DND-41 (cell line): ENCODE measurements around the gene C6orf120.
"Not testable (repeated sequence)": the region's sequence is repeated elsewhere in the genome, so short reads cannot be mapped to it uniquely, and the experiment has no call there.

Source experiments
- ATAC-seq: fragments of 200-7000 bp; cut with Tn5 transposase; 3 replicates; pipeline ENCODE4 v1.9.1; 2021; ENCODE audit warnings: low read depth; ENCODE audit not compliant: insufficient read depth
- DNase-seq: peaks from one replicate; pipeline ENCODE4 v3.0.0-alpha.2; 2020
- H2AFZ ChIP-seq: 2 replicates; pipeline ENCODE4 v1.6.0; 2012; ENCODE audit warnings: low read depth, low read length
- H3K27ac ChIP-seq: 2 replicates; pipeline ENCODE4 v1.5.1; 2012; ENCODE audit warnings: low read length, inconsistent platforms
- H3K27me3 ChIP-seq: fragments of 200-600 bp; sonication (generic); 2 replicates; pipeline ENCODE4 v1.6.0; 2012; ENCODE audit warnings: low read length, mild to moderate bottlenecking, inconsistent platforms; ENCODE audit not compliant: insufficient read depth, poor library complexity
- H3K36me3 ChIP-seq: 2 replicates; pipeline ENCODE4 v1.5.1; 2012; ENCODE audit warnings: low read length, inconsistent platforms; ENCODE audit not compliant: insufficient read depth
- H3K4me1 ChIP-seq: 2 replicates; pipeline ENCODE4 v1.5.1; 2012; ENCODE audit warnings: mild to moderate bottlenecking, low read length; ENCODE audit not compliant: insufficient read depth
- H3K4me2 ChIP-seq: 2 replicates; pipeline ENCODE4 v1.6.0; 2012; ENCODE audit warnings: mild to moderate bottlenecking, moderate library complexity, low read length, inconsistent platforms; ENCODE audit not compliant: insufficient read depth
- H3K4me3 ChIP-seq, 2 experiments: fragments of 200-600 bp in 1 of 2; shearing (Covaris generic) in 1 of 2; 2 replicates each; pipeline ENCODE4 v1.5.1; 2012 to 2016; ENCODE audit warnings: inconsistent platforms in 2 of 2, low read length in 2 of 2, mild to moderate bottlenecking in 2 of 2, low read depth in 1 of 2, moderate library complexity in 1 of 2
- H3K79me2 ChIP-seq: 2 replicates; pipeline ENCODE4 v1.6.0; 2012; ENCODE audit warnings: low read length, inconsistent platforms; ENCODE audit not compliant: insufficient read depth
- H3K9ac ChIP-seq: 2 replicates; pipeline ENCODE4 v1.6.0; 2012; ENCODE audit warnings: low read depth, mild to moderate bottlenecking, inconsistent platforms, low read length, moderate library complexity
- H3K9me3 ChIP-seq: 2 replicates; pipeline ENCODE4 v1.5.1; 2012; ENCODE audit warnings: low read length, moderate library complexity, mild to moderate bottlenecking, inconsistent platforms; ENCODE audit not compliant: insufficient read depth, severe bottlenecking
- H4K20me1 ChIP-seq: 2 replicates; pipeline ENCODE4 v1.6.0; 2012; ENCODE audit warnings: low read length; ENCODE audit not compliant: insufficient read depth
- EZH2 ChIP-seq: IDR thresholded peaks from 3 replicates; pipeline ENCODE4 v1.6.1; 2012; ENCODE audit warnings: borderline replicate concordance, low read depth, mild to moderate bottlenecking, moderate library complexity, low read length, inconsistent platforms; ENCODE audit not compliant: severe bottlenecking
- TF ChIP-seq, protein P1 (sequence below): IDR thresholded peaks from 2 replicates; pipeline ENCODE4 v1.5.1; 2012; ENCODE audit warnings: borderline replicate concordance, low read length, moderate library complexity, mild to moderate bottlenecking; ENCODE audit not compliant: poor library complexity, severe bottlenecking; ENCODE audit errors: extremely low read depth

C6orf120 gene

DNA sequence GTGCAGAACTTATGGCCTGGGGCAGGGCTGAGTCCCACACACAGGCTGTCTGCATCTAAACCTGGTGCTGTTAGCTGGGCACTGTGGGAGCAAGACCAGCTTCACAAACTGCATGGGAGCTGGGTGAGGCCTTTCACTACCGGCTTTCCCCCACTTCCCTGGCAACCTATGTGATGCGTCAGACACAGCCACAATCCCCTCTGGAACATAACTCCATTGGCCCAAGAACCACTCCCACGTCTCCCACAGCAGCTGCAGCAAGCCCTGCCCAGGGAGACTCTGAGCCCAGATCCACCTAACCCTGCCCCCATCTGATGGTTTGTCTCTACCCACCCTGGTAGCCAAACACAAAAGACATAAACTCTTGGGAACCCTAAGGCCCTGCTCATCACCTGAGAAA, 9.4 kb upstream of the C6orf120 start:
- Histone ChIP-seq H3K4me2 (no peak overlapping the region), H3K4me1 (no peaks in the 10 kb centered on the region), H2AFZ (no peak overlapping the region), H3K4me3 (no peak overlapping the region), H4K20me1 (no peaks in the 10 kb centered on the region), H3K27ac (no peak overlapping the region), H3K9me3 (peaks cover 11% of the 10 kb centered on the region), H3K9ac (no peak overlapping the region), H3K79me2 (no peaks in the 10 kb centered on the region), H3K36me3 (peaks cover 12% of the 10 kb centered on the region; the same call in 1 of the 2 replicates), H3K27me3 (no peaks in the 10 kb centered on the region)
- DNase-seq = no peak
- TF ChIP-seq EZH2 = no peak
- TF ChIP-seq, protein P1, sequence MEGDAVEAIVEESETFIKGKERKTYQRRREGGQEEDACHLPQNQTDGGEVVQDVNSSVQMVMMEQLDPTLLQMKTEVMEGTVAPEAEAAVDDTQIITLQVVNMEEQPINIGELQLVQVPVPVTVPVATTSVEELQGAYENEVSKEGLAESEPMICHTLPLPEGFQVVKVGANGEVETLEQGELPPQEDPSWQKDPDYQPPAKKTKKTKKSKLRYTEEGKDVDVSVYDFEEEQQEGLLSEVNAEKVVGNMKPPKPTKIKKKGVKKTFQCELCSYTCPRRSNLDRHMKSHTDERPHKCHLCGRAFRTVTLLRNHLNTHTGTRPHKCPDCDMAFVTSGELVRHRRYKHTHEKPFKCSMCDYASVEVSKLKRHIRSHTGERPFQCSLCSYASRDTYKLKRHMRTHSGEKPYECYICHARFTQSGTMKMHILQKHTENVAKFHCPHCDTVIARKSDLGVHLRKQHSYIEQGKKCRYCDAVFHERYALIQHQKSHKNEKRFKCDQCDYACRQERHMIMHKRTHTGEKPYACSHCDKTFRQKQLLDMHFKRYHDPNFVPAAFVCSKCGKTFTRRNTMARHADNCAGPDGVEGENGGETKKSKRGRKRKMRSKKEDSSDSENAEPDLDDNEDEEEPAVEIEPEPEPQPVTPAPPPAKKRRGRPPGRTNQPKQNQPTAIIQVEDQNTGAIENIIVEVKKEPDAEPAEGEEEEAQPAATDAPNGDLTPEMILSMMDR = no peak
- ATAC-seq = no peak

DNA sequence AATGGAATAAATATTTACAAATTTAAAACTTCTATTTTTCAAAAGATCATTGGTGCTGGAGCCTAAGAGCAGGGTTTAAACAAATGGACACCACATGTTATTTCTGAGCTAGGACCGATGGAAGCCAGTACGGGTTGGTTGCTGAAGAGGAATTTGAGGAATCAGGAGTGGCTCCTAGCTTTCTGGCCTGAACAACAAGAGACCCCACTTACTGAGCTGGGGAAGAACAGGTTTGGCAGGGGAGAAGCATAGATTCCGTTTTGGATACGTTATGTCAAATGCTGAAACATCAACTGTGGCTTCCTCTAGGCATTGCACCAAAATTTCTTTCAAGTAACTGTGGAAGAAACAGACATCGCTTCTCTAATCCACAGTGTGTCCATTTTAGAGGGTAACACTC, 6.8 kb upstream of the C6orf120 start:
- no peak overlapping the region for H3K4me2 ChIP-seq
- no peak overlapping the region for H3K4me3 ChIP-seq
- DNase-seq (no peak), ATAC-seq (no peak)
- H2AFZ ChIP-seq = no peak overlapping the region
- H4K20me1 ChIP-seq = 0 out of 2 replicates have a peak, but pooled peaks cover 3% of the 10 kb centered on the region
- H3K79me2 ChIP-seq = peaks cover 10% of the 10 kb centered on the region
- TF ChIP-seq, protein P1 = no peak
- TF ChIP-seq EZH2 = no peak
- peaks cover 16% of the 10 kb centered on the region for H3K36me3 ChIP-seq
- H3K4me1 ChIP-seq = peaks cover 4% of the 10 kb centered on the region
- no peaks in the 10 kb centered on the region for H3K27me3 ChIP-seq
- H3K9ac ChIP-seq = no peak overlapping the region
- H3K27ac ChIP-seq = no peak overlapping the region
- peaks cover 11% of the 10 kb centered on the region for H3K9me3 ChIP-seq

DNA sequence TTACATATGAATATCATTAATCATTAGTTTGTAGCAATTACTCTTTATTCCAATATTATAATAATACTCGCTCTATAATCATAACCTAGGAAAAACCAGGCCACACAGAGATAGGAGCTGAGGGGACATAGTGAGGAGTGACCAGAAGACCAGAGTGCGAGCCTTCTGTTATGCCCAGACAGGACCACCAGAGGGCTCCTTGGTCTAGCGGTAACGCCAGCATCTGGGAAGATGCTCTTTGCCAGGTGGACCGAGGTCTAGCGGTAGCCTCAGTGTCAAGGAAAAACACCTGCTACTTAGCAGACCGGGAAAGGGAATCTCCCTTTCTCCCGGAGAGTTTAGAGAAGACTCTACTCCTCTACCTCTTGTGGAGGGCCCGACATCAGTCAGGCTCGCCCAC, 4.8 kb upstream of the C6orf120 start:
- not testable (repeated sequence) for H2AFZ ChIP-seq, H4K20me1 ChIP-seq, DNase-seq, ATAC-seq, H3K4me3 ChIP-seq, H3K4me2 ChIP-seq, H3K27ac ChIP-seq, H3K27me3 ChIP-seq, H3K9ac ChIP-seq
- peaks cover 17% of the 10 kb centered on the region for H3K36me3 ChIP-seq
- H3K9me3 ChIP-seq = peaks cover 11% of the 10 kb centered on the region
- peaks cover 30% of the 10 kb centered on the region for H3K79me2 ChIP-seq
- H3K4me1 ChIP-seq = peaks cover 17% of the 10 kb centered on the region
- TF ChIP-seq, protein P1 = peak; percentile 24

DNA sequence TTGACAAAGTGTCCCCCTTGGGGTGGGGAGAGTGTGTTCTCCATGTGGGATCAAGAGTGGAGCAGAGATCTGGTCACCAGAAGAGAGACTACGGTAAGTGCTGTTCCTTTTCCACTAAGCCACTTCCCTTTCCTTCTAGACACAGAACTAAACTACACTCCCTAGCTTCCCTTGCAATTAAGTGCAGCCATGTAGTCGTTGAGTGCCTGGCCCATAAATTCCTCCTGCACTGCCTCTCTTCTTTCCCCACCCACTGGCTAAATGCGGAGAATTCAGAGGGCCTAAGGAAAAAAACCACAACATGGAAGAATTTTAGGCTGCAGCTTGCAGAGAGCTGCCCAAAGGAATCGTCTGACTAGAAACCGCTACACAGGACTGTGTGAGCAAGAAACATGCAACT, 1.6 kb upstream of the C6orf120 start:
- peak overlapping the region; percentile 97 for H3K9ac ChIP-seq

More for the DNA sequence above, 1.6 kb upstream of the C6orf120 start:
- no peaks in the 10 kb centered on the region for H3K27me3 ChIP-seq
- H3K27ac ChIP-seq = no peak overlapping the region
- peak overlapping the region in 1 of 2 experiments; percentile 98; a peak in 1 of 4 replicates for H3K4me3 ChIP-seq
- ATAC-seq = no peak
- H4K20me1 ChIP-seq = peaks cover 24% of the 10 kb centered on the region
- peaks cover 47% of the 10 kb centered on the region for H3K4me1 ChIP-seq
- no peak overlapping the region for H2AFZ ChIP-seq
- DNase-seq = no peak
- peaks cover 8% of the 10 kb centered on the region for H3K9me3 ChIP-seq
- TF ChIP-seq, protein P1 = no peak
- no peak for TF ChIP-seq EZH2
- H3K4me2 ChIP-seq = peak overlapping the region; percentile 93
- H3K79me2 ChIP-seq = peaks cover 62% of the 10 kb centered on the region
- peaks cover 37% of the 10 kb centered on the region for H3K36me3 ChIP-seq
